Natural killer cell (primary cell): Measurements from ENCODE around the gene FHIT. TPM values are rescaled to one million over a fixed set of nuclear protein-coding genes. Genes with fewer than 3 reads are reported as not detected.

Experiments
- ATAC-seq, 3 donors: fragments of 150-1000 bp in 2 of 3; fragments of 200-7000 bp in 1 of 3; cut with Tn5 transposase; 1 replicate in 1 of 3; 2 replicates in 2 of 3; pipeline ENCODE4 v1.10.0; 2021; ENCODE audit warnings: mild to moderate bottlenecking in 2 of 3, moderate library complexity in 2 of 3
- DNase-seq, 2 donors: peaks; one replicate each; pipeline versions ENCODE4 v3.0.0 to v3.0.0-alpha.2; 2013 to 2021; ENCODE audit warnings: mixed read lengths in 1 of 2
- H3K27ac ChIP-seq: one replicate; pipeline ENCODE4 v1.5.1; 2013; ENCODE audit warnings: mild to moderate bottlenecking, low read length
- H3K27me3 ChIP-seq: one replicate; pipeline ENCODE4 v1.6.1; 2013; ENCODE audit warnings: low read length; ENCODE audit not compliant: control insufficient read depth, insufficient read depth
- H3K36me3 ChIP-seq: one replicate; pipeline ENCODE4 v1.6.1; 2013; ENCODE audit warnings: low read length; ENCODE audit not compliant: control insufficient read depth, insufficient read depth
- H3K4me1 ChIP-seq: one replicate; pipeline ENCODE4 v1.6.1; 2013; ENCODE audit warnings: low read length; ENCODE audit not compliant: control insufficient read depth, insufficient read depth
- H3K4me3 ChIP-seq: one replicate; pipeline ENCODE4 v1.5.1; 2013; ENCODE audit warnings: low read length
- H3K9me3 ChIP-seq: one replicate; pipeline ENCODE4 v1.6.1; 2013; ENCODE audit warnings: low read length; ENCODE audit not compliant: control insufficient read depth, insufficient read depth
- H3K27ac Mint-ChIP-seq, 2 donors: one replicate each; pipeline ENCODE4 v1.8.0; 2022; ENCODE audit warnings: mild to moderate bottlenecking in 2 of 2, mixed read lengths in 2 of 2, moderate library complexity in 1 of 2
- H3K27me3 Mint-ChIP-seq, 2 donors: one replicate each; pipeline ENCODE4 v1.8.0; 2022; ENCODE audit warnings: low read depth in 2 of 2, mixed read lengths in 2 of 2
- H3K36me3 Mint-ChIP-seq: one replicate; pipeline ENCODE4 v1.8.0; 2022; ENCODE audit warnings: mixed read lengths
- H3K4me1 Mint-ChIP-seq, 2 donors: one replicate each; pipeline ENCODE4 v1.8.0; 2022; ENCODE audit warnings: mixed read lengths in 2 of 2
- H3K4me3 Mint-ChIP-seq: one replicate; pipeline ENCODE4 v1.8.0; 2022; ENCODE audit warnings: mild to moderate bottlenecking, moderate library complexity, mixed read lengths
- H3K9me3 Mint-ChIP-seq, 2 donors: one replicate each; pipeline ENCODE4 v1.8.0; 2022; ENCODE audit warnings: mixed read lengths in 2 of 2
- CTCF ChIP-seq: fragments of 200-600 bp; IDR thresholded peaks from one replicate; pipeline ENCODE4 v1.8.0; 2022; ENCODE audit warnings: antibody characterized with exemption
- WGBS: methylation state at CpG from one replicate; pipeline ENCODE4 v1.1.7; 2013; ENCODE audit warnings: missing lambda C conversion rate; ENCODE audit not compliant: insufficient coverage; 5-methylcytosine and 5-hydroxymethylcytosine counted together
- intact Hi-C: fragments of 100-400 bp; cut with micrococcal nuclease; formaldehyde crosslinking; loops from one replicate; pipeline ENCODE4 v1.14.2; 2022
- total RNA-seq, 4 donors: library from RNA; stranded (reverse); fragments of 120-200 nt in 1 of 4; gene quantifications; one replicate each; pipeline versions ENCODE4 v1.2.3 to v1.2.4, GENCODE V29; 2013 to 2022

The FHIT gene
- total RNA-seq, 3 donors from 2014 or later (not counting 1 experiment from before 2014, with no cell fraction given) = 2.7 to 6.1 (median 3.3) TPM

GRCh38 chr3:60263191-60263590, 988.1 kb downstream of the FHIT start:
- no peaks in the 10 kb centered on the region for H3K36me3 Mint-ChIP-seq
- DNase-seq (no peak), ATAC-seq (no peak)
- intact Hi-C loops = loop anchor here (5.0 kb wide), 1 partner anchor 1056 kb away; no protein-coding TSS in a partner anchor
- no peaks in the 10 kb centered on the region for H3K4me1 ChIP-seq
- H3K4me1 Mint-ChIP-seq = no peaks in the 10 kb centered on the region
- no peaks in the 10 kb centered on the region for H3K9me3 ChIP-seq
- H3K27me3 Mint-ChIP-seq = peaks cover 0 to 5% of the 10 kb centered on the region in 2 donors
- H3K36me3 ChIP-seq = no peaks in the 10 kb centered on the region
- TF ChIP-seq CTCF = no peak
- no peaks in the 10 kb centered on the region for H3K9me3 Mint-ChIP-seq
- H3K27ac ChIP-seq = no peak overlapping the region
- no peak overlapping the region for H3K4me3 Mint-ChIP-seq
- no peak overlapping the region for H3K27ac Mint-ChIP-seq
- no peak overlapping the region for H3K4me3 ChIP-seq
- H3K27me3 ChIP-seq = peaks cover 3% of the 10 kb centered on the region

- 14% methylated on average over 1 of the region's 2 CpGs for WGBS
- Histone ChIP-seq H3K27ac (no peak overlapping the region), H3K36me3 (no peaks in the 10 kb centered on the region), H3K4me1 (no peaks in the 10 kb centered on the region), H3K27me3 (peaks cover 3% of the 10 kb centered on the region), H3K9me3 (no peaks in the 10 kb centered on the region), H3K4me3 (no peak overlapping the region)
- H3K27me3 Mint-ChIP-seq = peaks cover 0 to 5% of the 10 kb centered on the region in 2 donors
- no peak overlapping the region for H3K4me3 Mint-ChIP-seq
- intact Hi-C loops = loop anchor here (5.0 kb wide), 1 partner anchor 1055 kb away; no protein-coding TSS in a partner anchor
- H3K4me1 Mint-ChIP-seq = no peaks in the 10 kb centered on the region
- no peak overlapping the region for H3K27ac Mint-ChIP-seq
- ATAC-seq (no peak), DNase-seq (peak in 1 of 2 donors; percentile 17)
- no peaks in the 10 kb centered on the region for H3K36me3 Mint-ChIP-seq
- no peaks in the 10 kb centered on the region for H3K9me3 Mint-ChIP-seq
- no peak for TF ChIP-seq CTCF
Observed at GRCh38 chr3:60262546-60262945, 988.7 kb downstream of the FHIT start.

GRCh38 chr3:60260546-60260945, 990.7 kb downstream of the FHIT start:
- Mint-ChIP-seq H3K4me3 (no peak overlapping the region), H3K4me1 (peaks cover 0 to 6% of the 10 kb centered on the region in 2 donors), H3K27me3 (peaks cover 0 to 5% of the 10 kb centered on the region in 2 donors), H3K27ac (no peak overlapping the region), H3K9me3 (peaks cover 0 to 3% of the 10 kb centered on the region in 2 donors), H3K36me3 (no peaks in the 10 kb centered on the region)
- Histone ChIP-seq H3K4me1 (no peaks in the 10 kb centered on the region), H3K9me3 (no peaks in the 10 kb centered on the region), H3K4me3 (no peak overlapping the region), H3K27ac (no peak overlapping the region), H3K27me3 (peaks cover 3% of the 10 kb centered on the region), H3K36me3 (no peaks in the 10 kb centered on the region)
- DNase-seq (no peak), ATAC-seq (no peak)
- no peak for TF ChIP-seq CTCF
- intact Hi-C loops = loop anchor here (5.0 kb wide), 1 partner anchor 1053 kb away; no protein-coding TSS in a partner anchor
- WGBS = 58% methylated on average over 5 of the region's 5 CpGs

- Mint-ChIP-seq H3K27ac (no peak overlapping the region), H3K9me3 (no peaks in the 10 kb centered on the region), H3K36me3 (no peaks in the 10 kb centered on the region), H3K4me3 (no peak overlapping the region), H3K27me3 (no peaks in the 10 kb centered on the region), H3K4me1 (peaks cover 0 to 6% of the 10 kb centered on the region in 2 donors)
- WGBS = 14% methylated on average over 2 of the region's 3 CpGs
- no peak overlapping the region for H3K27ac ChIP-seq
- intact Hi-C loops = no loop called here
- H3K36me3 ChIP-seq = no peaks in the 10 kb centered on the region
- no peaks in the 10 kb centered on the region for H3K4me1 ChIP-seq
- TF ChIP-seq CTCF = no peak
- no peak for DNase-seq
- H3K4me3 ChIP-seq = no peak overlapping the region
- no peak for ATAC-seq
- H3K27me3 ChIP-seq = no peaks in the 10 kb centered on the region
- H3K9me3 ChIP-seq = no peaks in the 10 kb centered on the region
Observed at GRCh38 chr3:60250810-60251209, 1000.4 kb downstream of the FHIT start.
